Measurements from ENCODE around the gene MFSD6. TPM values are rescaled to one million over a fixed set of nuclear protein-coding genes. Genes with fewer than 3 reads are reported as not detected.

The MFSD6 gene
- total RNA-seq, 4 donors from 2014 or later = 3.6 to 30.3 (median 28.4) TPM

- Histone ChIP-seq H3K9me3 (no peaks in the 10 kb centered on the region), H3K27ac (no peak overlapping the region), H3K36me3 (no peaks in the 10 kb centered on the region), H3K4me3 (no peak overlapping the region), H3K27me3 (no peaks in the 10 kb centered on the region), H3K4me1 (no peaks in the 10 kb centered on the region)
- TF ChIP-seq POLR2A (IDR thresholded peaks at IDR 0.05) = no peak
- intact Hi-C loops (cut with DNase I; ENCODE audit: low total_unique reads) = no loop called here
- no peak for DNase-seq
Measured at GRCh38 chr2:190405070-190405469, 3.1 kb upstream of the MFSD6 start.

GRCh38 chr2:190405995-190406394, 2.2 kb upstream of the MFSD6 start:
- Histone ChIP-seq H3K9me3 (no peaks in the 10 kb centered on the region), H3K27me3 (no peaks in the 10 kb centered on the region), H3K36me3 (no peaks in the 10 kb centered on the region), H3K4me1 (no peaks in the 10 kb centered on the region), H3K27ac (no peak overlapping the region), H3K4me3 (no peak overlapping the region)
- intact Hi-C loops (cut with DNase I; ENCODE audit: low total_unique reads) = no loop called here
- TF ChIP-seq POLR2A (IDR thresholded peaks at IDR 0.05) (no peak), CTCF (IDR thresholded peaks at IDR 0.05) (no peak)
- no peak for DNase-seq

- no peaks in the 10 kb centered on the region for H3K9me3 ChIP-seq
- H3K4me3 ChIP-seq = no peak overlapping the region
- DNase-seq = no peak
- H3K36me3 ChIP-seq = no peaks in the 10 kb centered on the region
- H3K4me1 ChIP-seq = no peaks in the 10 kb centered on the region
- no peaks in the 10 kb centered on the region for H3K27me3 ChIP-seq
- no peak overlapping the region for H3K27ac ChIP-seq
- intact Hi-C loops (cut with DNase I; ENCODE audit: low total_unique reads) = no loop called here
- TF ChIP-seq POLR2A (IDR thresholded peaks at IDR 0.05) (no peak), CTCF (IDR thresholded peaks at IDR 0.05) (no peak)
Measured at GRCh38 chr2:190406805-190407204, 1.4 kb upstream of the MFSD6 start.

- Histone ChIP-seq H3K27ac (peak overlapping the region; percentile 80 to 81), H3K4me3 (peak overlapping the region; percentile 51 to 87), H3K4me1 (no peaks in the 10 kb centered on the region), H3K27me3 (no peaks in the 10 kb centered on the region), H3K9me3 (no peaks in the 10 kb centered on the region), H3K36me3 (no peaks in the 10 kb centered on the region)
- no peak for TF ChIP-seq POLR2A (IDR thresholded peaks at IDR 0.05)
- TF ChIP-seq CTCF (IDR thresholded peaks at IDR 0.05) = no peak
- intact Hi-C loops (cut with DNase I; ENCODE audit: low total_unique reads) = no loop called here
- no peak for DNase-seq
Measured at GRCh38 chr2:190407246-190407661, 901 bp upstream of the MFSD6 start.

- peak; percentile 31 to 43 for DNase-seq
- TF ChIP-seq CTCF (IDR thresholded peaks at IDR 0.05) (no peak), POLR2A (IDR thresholded peaks at IDR 0.05) (peak in 1 of 2 donors; percentile 21)
- peak overlapping the region; percentile 80 to 81 for H3K27ac ChIP-seq
- no peaks in the 10 kb centered on the region for H3K36me3 ChIP-seq
- H3K4me3 ChIP-seq = peak overlapping the region; percentile 51 to 87
- no peaks in the 10 kb centered on the region for H3K4me1 ChIP-seq
- H3K27me3 ChIP-seq = no peaks in the 10 kb centered on the region
- H3K9me3 ChIP-seq = no peaks in the 10 kb centered on the region
- intact Hi-C loops (cut with DNase I; ENCODE audit: low total_unique reads) = no loop called here
Measured at GRCh38 chr2:190408538-190409271, 550 bp downstream of the MFSD6 start.
